GM12891 (cell line): Measurements from ENCODE around the gene KRT27.
"Not testable (repeated sequence)": the region's sequence is repeated elsewhere in the genome, so short reads cannot be mapped to it uniquely, and the experiment has no call there.

Experiments used
- DNase-seq: peaks from one replicate; pipeline ENCODE4 v3.0.0; 2011; ENCODE audit warnings: low spot score; ENCODE audit not compliant: insufficient read length
- FAIRE-seq: peaks from 2 replicates; lab custom pipeline; 2011; peaks lifted over from hg19 to GRCh38; lab: Jason Lieb, UNC
- PAX5 ChIP-seq: IDR thresholded peaks from 2 replicates; pipeline ENCODE4 v1.6.1; 2011; ENCODE audit warnings: low read length, moderate library complexity, mild to moderate bottlenecking; ENCODE audit not compliant: insufficient read depth, severe bottlenecking
- POLR2A ChIP-seq: IDR thresholded peaks from 2 replicates; pipeline ENCODE4 v1.6.1; 2011; ENCODE audit warnings: low read depth, low read length, control low read depth
- POLR2AphosphoS5 ChIP-seq: IDR thresholded peaks from 2 replicates; pipeline ENCODE4 v1.6.1; 2011; ENCODE audit warnings: low read depth, low read length, control low read depth
- POU2F2 ChIP-seq: IDR thresholded peaks from 2 replicates; pipeline ENCODE4 v1.6.1; 2011; ENCODE audit warnings: low read depth, mild to moderate bottlenecking, control low read depth, low read length, moderate library complexity
- SPI1 ChIP-seq: IDR thresholded peaks from 2 replicates; pipeline ENCODE4 v1.6.1; 2011; ENCODE audit warnings: low read depth, low read length, control low read depth
- TAF1 ChIP-seq: IDR thresholded peaks from 2 replicates; pipeline ENCODE4 v1.6.1; 2011; ENCODE audit warnings: low read depth, low read length, control low read depth

KRT27 gene

DNA sequence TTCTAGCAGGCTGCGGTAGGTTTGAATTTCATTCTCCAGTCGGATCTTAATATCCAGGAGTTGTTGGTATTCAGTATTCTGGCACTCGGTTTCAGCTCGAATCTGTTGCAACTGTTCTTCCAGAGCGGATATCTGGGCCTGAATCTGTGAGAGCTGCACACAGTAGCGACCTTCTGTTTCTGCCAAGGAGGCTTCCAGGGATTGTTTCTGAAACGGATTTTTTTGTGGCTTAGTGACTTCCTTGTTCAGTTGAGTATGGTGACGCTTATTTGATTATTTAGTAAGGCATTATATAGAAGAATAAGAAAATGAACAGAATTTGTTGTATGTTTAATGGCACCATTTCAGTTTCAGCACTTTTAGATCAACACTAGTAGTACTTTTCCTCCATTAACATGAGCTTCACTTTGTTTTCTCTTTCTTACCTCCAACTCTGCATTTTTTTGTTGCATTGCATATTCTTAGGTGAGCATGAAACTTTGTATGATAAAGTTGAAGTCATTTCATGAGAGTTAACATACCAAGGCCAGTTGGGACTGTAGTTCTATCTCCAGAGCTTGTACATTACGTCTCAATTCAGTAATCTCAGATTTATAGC, 37.3 kb upstream of the KRT27 start:
- no peak for TF ChIP-seq TAF1
- no peak for TF ChIP-seq PAX5
- TF ChIP-seq POLR2A = no peak
- no peak for TF ChIP-seq POLR2AphosphoS5
- TF ChIP-seq POU2F2 = no peak
- no peak for TF ChIP-seq SPI1
- FAIRE-seq (no peak), DNase-seq (no peak)

- peak; percentile 24; the same call in 1 of the 2 replicates for TF ChIP-seq TAF1
- 0 out of 2 replicates have a peak, but pooled peaks have one; percentile 24 for TF ChIP-seq POLR2AphosphoS5
- TF ChIP-seq PAX5 = no peak
- no peak for TF ChIP-seq SPI1
- peak; percentile 58; the same call in 1 of the 2 replicates for TF ChIP-seq POLR2A
- peak; percentile 57 for DNase-seq
- no peak for FAIRE-seq
These were observed 36.6 kb upstream of the KRT27 start for GRCh38 chr17:40818733-40819527.

- FAIRE-seq (no peak), DNase-seq (no peak)
- TF ChIP-seq PAX5 = no peak
These were observed 36.0 kb upstream of the KRT27 start for GRCh38 chr17:40818343-40818732.

GRCh38 chr17:40817103-40817682, 34.8 kb upstream of the KRT27 start:
- no peak for FAIRE-seq
- TF ChIP-seq POLR2AphosphoS5 (no peak), SPI1 (no peak), POLR2A (no peak), TAF1 (no peak), POU2F2 (no peak), PAX5 (no peak)
- no peak for DNase-seq

DNA sequence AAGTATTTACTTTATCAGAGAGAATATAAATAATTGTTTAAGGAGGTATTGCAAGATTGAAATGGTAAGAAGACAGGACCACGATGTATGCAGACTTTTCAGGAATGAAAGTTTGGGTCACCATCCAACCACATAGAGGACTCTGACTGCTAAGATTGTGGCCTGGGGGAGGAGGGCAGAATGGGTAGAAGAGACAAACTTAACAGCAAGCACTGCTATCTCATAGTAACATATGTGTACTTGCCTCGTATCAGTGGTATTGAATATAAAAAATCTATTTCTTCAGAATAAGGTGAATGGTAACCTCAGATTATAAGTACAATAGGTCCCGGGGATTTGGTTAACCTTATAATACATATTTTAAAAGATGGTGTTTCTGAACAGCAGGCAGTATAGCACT, 34.2 kb upstream of the KRT27 start:
- no peak for FAIRE-seq
- DNase-seq = no peak
- TF ChIP-seq POLR2A = no peak
- TF ChIP-seq SPI1 = no peak
- TF ChIP-seq TAF1 = no peak
- TF ChIP-seq POLR2AphosphoS5 = no peak
- no peak for TF ChIP-seq PAX5
- no peak for TF ChIP-seq POU2F2

DNA sequence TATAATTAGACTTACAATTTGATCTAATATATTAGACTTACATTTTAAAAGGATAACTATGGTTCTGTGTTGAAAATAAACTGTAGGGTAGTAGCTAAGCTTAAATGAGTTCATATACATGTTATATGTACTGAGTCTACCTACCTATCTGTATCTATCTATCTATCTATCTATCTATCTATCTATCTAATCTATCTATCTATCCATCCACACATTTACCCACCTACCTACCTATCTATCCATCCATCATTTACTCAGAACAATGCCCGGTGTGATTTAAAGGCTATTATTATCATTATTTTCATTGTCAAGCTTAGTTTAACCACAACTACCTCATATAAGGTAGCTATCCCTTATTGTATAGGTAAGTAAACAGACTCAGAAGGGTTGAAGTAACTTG, 33.0 kb upstream of the KRT27 start:
- TF ChIP-seq POU2F2 (no peak), TAF1 (no peak), PAX5 (no peak), POLR2A (no peak), POLR2AphosphoS5 (no peak), SPI1 (no peak)
- DNase-seq (no peak), FAIRE-seq (no peak)

- not testable (repeated sequence) for FAIRE-seq, DNase-seq
These were observed 32.3 kb upstream of the KRT27 start for GRCh38 chr17:40814657-40815056.

DNA sequence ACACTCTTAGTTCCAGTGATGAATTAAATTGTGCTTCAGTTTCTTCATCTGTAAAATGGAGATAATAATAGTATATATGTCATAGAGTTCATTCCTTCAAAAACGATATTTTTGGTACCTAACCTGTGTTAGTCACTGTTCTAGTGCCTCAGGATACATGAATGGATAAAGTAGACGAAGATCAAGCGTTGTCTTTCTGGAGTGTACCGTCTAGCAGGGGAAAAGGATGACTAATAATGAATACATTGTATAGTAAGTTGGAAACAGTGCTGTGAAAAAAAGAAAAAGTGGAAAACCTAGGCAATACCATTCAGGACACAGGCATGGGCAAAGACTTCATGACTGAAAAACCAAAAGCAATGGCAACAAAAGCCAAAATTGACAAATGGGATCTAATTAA, 31.5 kb upstream of the KRT27 start:
- TF ChIP-seq TAF1 (no peak), POLR2AphosphoS5 (no peak), SPI1 (no peak), POLR2A (no peak), PAX5 (no peak), POU2F2 (no peak)
- no peak for FAIRE-seq
- no peak for DNase-seq

- no peak for DNase-seq
- no peak for FAIRE-seq
- TF ChIP-seq TAF1 = no peak
- no peak for TF ChIP-seq POLR2AphosphoS5
- TF ChIP-seq PAX5 = no peak
- TF ChIP-seq POU2F2 = no peak
- TF ChIP-seq SPI1 = no peak
- TF ChIP-seq POLR2A = no peak
These were observed 30.3 kb upstream of the KRT27 start for GRCh38 chr17:40812639-40813038.

- DNase-seq (no peak), FAIRE-seq (no peak)
- no peak for TF ChIP-seq TAF1
- no peak for TF ChIP-seq POLR2AphosphoS5
- no peak for TF ChIP-seq SPI1
- no peak for TF ChIP-seq PAX5
- TF ChIP-seq POU2F2 = no peak
- TF ChIP-seq POLR2A = no peak
These were observed 28.1 kb upstream of the KRT27 start for GRCh38 chr17:40810494-40810893.
